LNCAP (cell line): Measurements from ENCODE around the gene SMAD3.

Experiments used
- TF ChIP-seq, protein P1 (sequence below): fragments of 450-650 bp; IDR thresholded peaks from 2 replicates; pipeline ENCODE4 v1.5.1; 2017; ENCODE audit warnings: mild to moderate bottlenecking

Gene SMAD3

DNA sequence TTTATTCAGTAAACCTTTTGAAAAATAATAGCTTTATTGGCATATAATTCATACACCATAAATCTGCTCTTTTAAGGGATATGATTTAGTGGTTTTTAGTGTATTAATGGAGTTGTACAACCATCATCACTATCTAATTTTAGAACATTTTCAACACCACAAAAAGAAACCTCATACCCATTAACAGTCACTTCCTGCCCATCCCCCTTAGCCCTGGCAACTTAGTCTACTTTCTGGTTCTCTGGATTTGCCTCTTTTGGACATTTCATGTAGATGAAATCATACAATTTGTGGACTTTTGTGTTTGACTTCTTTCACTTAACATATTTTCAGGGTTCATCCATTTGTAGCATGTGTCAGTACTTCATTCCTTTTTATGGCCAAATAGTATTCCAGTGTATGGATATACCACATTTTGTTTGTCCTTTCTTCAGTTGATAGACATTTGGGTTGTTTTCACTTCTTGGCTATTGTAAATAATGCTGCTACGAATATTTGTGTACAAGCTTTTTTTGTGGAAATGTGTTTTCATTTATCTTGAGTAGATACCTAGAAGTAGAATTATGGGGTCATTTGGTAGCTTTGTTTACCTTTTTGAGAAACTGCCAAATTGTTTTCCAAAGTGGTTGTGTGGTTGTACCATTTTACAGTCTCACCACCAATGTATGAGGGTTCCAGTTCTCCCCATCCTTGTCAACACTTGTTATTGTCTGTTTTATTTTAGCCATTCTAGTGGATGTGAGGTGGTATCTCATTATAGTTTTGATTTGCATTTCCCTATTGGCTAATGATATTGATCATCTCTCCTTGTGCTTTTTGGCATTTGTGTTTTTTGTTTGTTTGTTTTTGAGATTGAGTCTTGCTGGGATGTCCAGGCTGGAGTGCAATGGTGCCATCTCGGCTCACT, 45.8 kb downstream of the SMAD3 start:
- TF ChIP-seq, protein P1, sequence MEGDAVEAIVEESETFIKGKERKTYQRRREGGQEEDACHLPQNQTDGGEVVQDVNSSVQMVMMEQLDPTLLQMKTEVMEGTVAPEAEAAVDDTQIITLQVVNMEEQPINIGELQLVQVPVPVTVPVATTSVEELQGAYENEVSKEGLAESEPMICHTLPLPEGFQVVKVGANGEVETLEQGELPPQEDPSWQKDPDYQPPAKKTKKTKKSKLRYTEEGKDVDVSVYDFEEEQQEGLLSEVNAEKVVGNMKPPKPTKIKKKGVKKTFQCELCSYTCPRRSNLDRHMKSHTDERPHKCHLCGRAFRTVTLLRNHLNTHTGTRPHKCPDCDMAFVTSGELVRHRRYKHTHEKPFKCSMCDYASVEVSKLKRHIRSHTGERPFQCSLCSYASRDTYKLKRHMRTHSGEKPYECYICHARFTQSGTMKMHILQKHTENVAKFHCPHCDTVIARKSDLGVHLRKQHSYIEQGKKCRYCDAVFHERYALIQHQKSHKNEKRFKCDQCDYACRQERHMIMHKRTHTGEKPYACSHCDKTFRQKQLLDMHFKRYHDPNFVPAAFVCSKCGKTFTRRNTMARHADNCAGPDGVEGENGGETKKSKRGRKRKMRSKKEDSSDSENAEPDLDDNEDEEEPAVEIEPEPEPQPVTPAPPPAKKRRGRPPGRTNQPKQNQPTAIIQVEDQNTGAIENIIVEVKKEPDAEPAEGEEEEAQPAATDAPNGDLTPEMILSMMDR: no peak

DNA sequence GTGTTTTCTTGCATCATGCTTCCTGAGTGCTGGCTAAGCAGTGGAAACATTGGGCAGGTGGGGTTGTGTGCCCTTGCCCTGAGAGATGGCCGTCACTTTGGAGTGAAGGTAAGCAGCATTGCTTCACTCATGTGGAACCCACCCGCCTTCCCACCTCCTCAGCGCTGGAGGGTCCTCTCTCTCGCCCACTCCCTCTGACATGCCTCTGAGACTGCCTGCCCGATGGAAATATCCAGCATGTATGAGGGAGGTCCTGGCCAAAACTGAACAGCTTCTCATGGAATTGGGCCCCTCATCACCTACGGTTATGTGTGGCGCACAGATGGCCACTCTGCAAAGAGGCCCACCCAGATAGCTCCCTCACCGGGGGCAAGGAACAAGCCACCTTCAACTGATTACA, 48.6 kb downstream of the SMAD3 start:
- TF ChIP-seq, protein P1: no peak

DNA sequence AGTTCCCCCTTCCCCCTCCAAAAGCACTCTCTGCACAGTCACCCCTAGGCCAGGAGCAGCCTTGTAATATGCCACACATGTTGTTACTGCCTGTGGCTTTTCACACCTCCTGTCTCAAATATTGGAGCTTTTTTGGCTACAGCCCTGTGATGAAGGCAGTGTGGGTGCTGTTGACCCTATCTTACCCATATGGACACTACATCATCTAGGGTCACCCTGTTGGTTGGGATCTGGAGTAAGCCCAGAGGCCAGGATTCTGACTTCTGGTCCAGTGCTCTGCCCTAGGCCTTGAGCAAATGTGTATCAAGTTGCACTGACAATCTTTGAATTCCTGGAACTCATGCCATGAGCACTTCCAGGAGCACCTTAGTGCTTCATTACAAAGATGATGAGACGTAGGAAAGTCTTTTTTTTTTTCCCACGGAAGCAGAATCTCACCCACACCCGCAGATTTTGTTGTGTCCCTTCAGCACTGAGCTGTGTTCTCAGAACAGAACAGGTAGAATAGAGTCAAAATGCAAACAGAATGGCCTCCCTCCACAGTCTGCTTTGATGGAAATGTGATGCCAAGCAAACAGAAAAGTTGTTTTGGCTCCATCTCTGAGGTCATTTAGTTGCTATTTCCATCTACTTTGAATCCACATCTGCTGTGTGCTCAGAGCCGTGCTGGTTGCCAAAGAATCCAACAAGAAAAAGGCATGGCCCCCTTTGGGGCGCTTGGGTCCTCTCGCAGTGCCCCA, 49.6 kb downstream of the SMAD3 start:
- TF ChIP-seq, protein P1: no peak

DNA sequence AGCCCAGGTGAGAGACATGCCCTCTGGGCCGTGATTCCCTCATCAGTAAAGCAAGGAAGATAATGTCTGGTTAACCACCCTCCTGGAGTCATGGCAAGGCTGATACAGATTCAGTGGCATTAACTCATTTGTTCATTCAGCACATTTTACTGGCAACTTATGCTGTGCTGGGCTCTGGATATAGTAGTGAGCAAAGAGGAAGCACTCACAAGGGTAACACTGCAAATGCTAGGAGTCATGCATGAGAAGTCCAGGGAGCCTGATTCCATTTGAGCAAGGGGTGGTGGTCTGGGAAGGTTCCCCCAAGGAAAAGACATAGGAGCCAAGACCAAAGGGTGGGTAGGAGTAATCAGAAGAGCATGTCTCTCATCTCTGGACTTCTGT, 50.2 kb downstream of the SMAD3 start:
- TF ChIP-seq, protein P1: no peak

DNA sequence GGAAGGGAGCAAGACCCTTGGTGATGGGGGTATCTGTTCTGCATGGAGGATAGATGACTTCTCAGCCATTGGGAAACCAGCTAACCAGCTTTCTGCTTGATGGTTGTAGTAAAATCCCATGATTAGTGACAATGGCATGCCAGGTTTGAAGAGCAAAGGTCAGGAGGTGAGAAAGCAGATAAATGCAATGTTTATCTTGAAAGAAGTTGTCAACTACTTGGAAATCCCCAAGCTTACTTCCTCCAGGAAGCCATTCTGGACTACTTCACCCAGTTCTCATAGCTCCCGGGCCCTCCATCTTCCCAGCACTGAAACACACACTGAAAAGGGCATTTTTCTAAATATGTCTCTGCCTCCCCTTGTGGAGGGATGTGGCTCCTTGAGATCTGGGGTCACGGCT, 51.3 kb downstream of the SMAD3 start:
- TF ChIP-seq, protein P1: no peak

DNA sequence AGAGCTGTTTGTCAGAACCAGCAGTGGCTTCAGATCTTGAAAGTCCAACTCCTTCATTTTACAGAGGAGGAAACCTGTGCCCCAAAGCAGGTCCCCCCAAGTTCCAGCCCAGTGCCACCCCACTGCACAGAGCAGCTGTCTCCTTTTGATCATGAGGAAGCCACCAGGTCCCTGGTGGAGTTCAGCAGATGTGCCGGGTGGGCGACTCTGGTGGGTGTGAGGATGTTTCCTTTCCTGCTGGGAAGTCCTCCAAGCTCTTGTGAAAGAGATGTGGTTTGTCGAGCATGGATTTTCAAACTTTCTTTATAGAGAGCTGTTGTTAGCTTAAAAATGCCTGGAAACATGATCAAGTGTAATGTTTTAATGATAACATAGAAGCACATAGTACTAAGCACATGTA, 52.0 kb downstream of the SMAD3 start:
- TF ChIP-seq, protein P1: no peak

DNA sequence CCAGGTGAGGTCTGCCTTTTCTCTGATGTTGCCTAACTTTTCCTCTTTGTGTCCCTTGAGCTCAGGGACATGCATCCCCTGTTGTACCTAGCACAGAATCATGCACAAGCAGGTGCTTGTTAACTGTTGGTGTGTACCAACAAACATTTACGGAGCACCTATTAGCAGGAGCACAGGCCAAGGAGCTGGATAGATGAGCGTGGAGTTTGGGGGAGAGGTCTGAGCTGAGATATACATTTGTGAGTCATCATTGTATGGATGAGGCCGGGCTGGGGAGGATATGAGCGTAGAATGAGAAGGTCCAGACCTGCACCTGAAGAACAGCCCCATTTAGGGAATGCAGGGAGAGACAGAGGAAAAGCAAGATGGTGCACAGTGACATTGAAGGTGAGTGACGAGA, 53.4 kb downstream of the SMAD3 start:
- TF ChIP-seq, protein P1: no peak
